ENCODE measurements around the gene PRR20A.
"Not testable (repeated sequence)": the region's sequence is repeated elsewhere in the genome, so short reads cannot be mapped to it uniquely, and the experiment has no call there.

PRR20A gene

GRCh38 chr13:57140235-57140968 is at the start of gene PRR20A:
PRR20A (plus strand) TSS chr13:57140918; CDS start chr13:57141305, 387 bp downstream.
- in situ Hi-C loops (cut with HindIII; ENCODE audit: low sequenced_read_pairs): not testable (repeated sequence)

- in situ Hi-C loops (cut with HindIII; ENCODE audit: low sequenced_read_pairs): no loop called here
These were observed 25.8 kb upstream of the PRR20A start for GRCh38 chr13:57114945-57115344.

GRCh38 chr13:57123681-57124080 is 17.0 kb upstream of the PRR20A start:
- in situ Hi-C loops (cut with HindIII; ENCODE audit: low sequenced_read_pairs): no loop called here

GRCh38 chr13:57128909-57129308 is 11.8 kb upstream of the PRR20A start:
- in situ Hi-C loops (cut with HindIII; ENCODE audit: low sequenced_read_pairs): no loop called here

GRCh38 chr13:57136093-57136492 is 4.6 kb upstream of the PRR20A start:
- in situ Hi-C loops (cut with HindIII; ENCODE audit: low sequenced_read_pairs): no loop called here

GRCh38 chr13:57137585-57137984 is 3.1 kb upstream of the PRR20A start:
- in situ Hi-C loops (cut with HindIII; ENCODE audit: low sequenced_read_pairs): no loop called here

GRCh38 chr13:57138988-57139387 is 1.7 kb upstream of the PRR20A start:
- in situ Hi-C loops (cut with HindIII; ENCODE audit: low sequenced_read_pairs): no loop called here

GRCh38 chr13:57139781-57140180 is 937 bp upstream of the PRR20A start:
- in situ Hi-C loops (cut with HindIII; ENCODE audit: low sequenced_read_pairs): not testable (repeated sequence)

GRCh38 chr13:57147188-57147587 is 6.5 kb downstream of the PRR20A start, which contains the start of gene PRR20B:
PRR20B (plus strand) TSS chr13:57147488; CDS start chr13:57147875, 387 bp downstream.
- in situ Hi-C loops (cut with HindIII; ENCODE audit: low sequenced_read_pairs): not testable (repeated sequence)

GRCh38 chr13:57148106-57148505 is 7.4 kb downstream of the PRR20A start:
- in situ Hi-C loops (cut with HindIII; ENCODE audit: low sequenced_read_pairs): not testable (repeated sequence)

- in situ Hi-C loops (cut with HindIII; ENCODE audit: low sequenced_read_pairs): not testable (repeated sequence)
These were observed 13.0 kb downstream of the PRR20A start, which contains the start of gene PRR20C for GRCh38 chr13:57153761-57154160. PRR20C (plus strand) TSS chr13:57154061; CDS start chr13:57154448, 387 bp downstream.

GRCh38 chr13:57160332-57160731 is 19.6 kb downstream of the PRR20A start, which contains the start of gene PRR20D:
PRR20D (plus strand) TSS chr13:57160632; CDS start chr13:57161019, 387 bp downstream.
- in situ Hi-C loops (cut with HindIII; ENCODE audit: low sequenced_read_pairs): not testable (repeated sequence)

GRCh38 chr13:57166897-57167296 is 26.2 kb downstream of the PRR20A start, which contains the start of gene PRR20E:
PRR20E (plus strand) TSS chr13:57167197; CDS start chr13:57167584, 387 bp downstream.
- in situ Hi-C loops (cut with HindIII; ENCODE audit: low sequenced_read_pairs): not testable (repeated sequence)

GRCh38 chr13:57191667-57192066 is 50.9 kb downstream of the PRR20A start:
- in situ Hi-C loops (cut with HindIII; ENCODE audit: low sequenced_read_pairs): no loop called here

All from endothelial cell of hepatic sinusoid (primary cell).